MG63 (cell line): ENCODE measurements around the gene TAGLN. TPM values are rescaled to one million over a fixed set of nuclear protein-coding genes. Genes with fewer than 3 reads are reported as not detected.

ENCODE experiments used
- DNase-seq: peaks from one replicate; pipeline ENCODE4 v3.0.0-alpha.2; 2020
- H3K27me3 ChIP-seq: fragments of 250-450 bp; sonication (Bioruptor Pico); 2 replicates; pipeline ENCODE4 v1.5.1; 2020; ENCODE audit warnings: mild to moderate bottlenecking, moderate library complexity
- H3K36me3 ChIP-seq: fragments of 250-450 bp; sonication (Bioruptor Pico); 2 replicates; pipeline ENCODE4 v1.5.1; 2020; ENCODE audit warnings: mild to moderate bottlenecking, moderate library complexity
- H3K4me3 ChIP-seq: fragments of 250-450 bp; sonication (Bioruptor Pico); 2 replicates; pipeline ENCODE4 v1.5.1; 2020; ENCODE audit warnings: mild to moderate bottlenecking, moderate library complexity
- H3K9me3 ChIP-seq: fragments of 250-450 bp; sonication (Bioruptor Pico); 2 replicates; pipeline ENCODE4 v1.5.1; 2020; ENCODE audit warnings: mild to moderate bottlenecking, moderate library complexity
- total RNA-seq: library from RNA; depleted of rRNA; stranded (reverse); fragments of >200 nt; shearing (Covaris generic); gene quantifications from 2 replicates; pipeline ENCODE4 v1.2.3, GENCODE V29; 2014; ENCODE audit warnings: low replicate concordance

The TAGLN gene
- total RNA-seq, 1 experiment from 2014 or later, result 0.92 TPM

DNA sequence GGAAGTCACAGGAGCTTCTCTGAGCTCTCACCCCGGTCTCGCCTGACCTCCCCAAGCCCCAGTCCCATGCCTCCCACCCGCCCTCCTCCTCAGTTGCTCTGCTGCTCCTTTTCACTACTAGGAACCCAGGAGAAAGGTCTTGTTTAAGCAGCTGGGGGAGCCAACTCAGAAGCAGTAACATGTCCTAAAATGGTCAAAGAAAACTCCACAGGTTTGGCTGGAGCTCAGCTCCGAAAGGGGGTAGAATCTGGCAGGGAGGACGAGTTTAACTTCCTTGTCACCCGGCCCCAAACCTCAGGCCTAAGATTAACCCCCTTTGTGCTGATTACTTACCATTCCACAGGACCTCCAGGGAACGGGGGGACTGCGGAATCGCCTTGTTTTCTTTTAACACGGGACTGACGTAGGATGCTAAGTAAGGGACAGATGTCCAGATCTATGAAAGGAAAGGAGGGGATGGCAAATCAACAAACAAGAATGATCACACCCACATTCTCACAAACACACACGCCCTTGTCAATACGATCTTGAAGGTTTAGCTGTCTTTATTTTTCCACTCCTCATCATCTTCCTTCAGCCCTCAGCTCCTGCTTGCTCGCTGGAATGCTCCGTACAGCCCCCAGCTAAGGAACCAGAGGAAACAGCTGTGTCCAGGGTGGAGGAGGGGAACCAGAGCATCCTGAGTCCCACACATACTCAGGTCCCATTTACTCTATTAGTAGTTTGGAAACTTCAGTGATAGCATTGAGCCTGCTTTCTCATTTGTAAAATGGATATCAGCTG lies 19.2 kb downstream of the TAGLN start:
- DNase-seq, result no peak
- Histone ChIP-seq H3K4me3 (no peak overlapping the region), H3K9me3 (no peaks in the 10 kb centered on the region), H3K36me3 (peaks cover 42% of the 10 kb centered on the region), H3K27me3 (no peaks in the 10 kb centered on the region)

GRCh38 chr11:117219001-117219400 lies 19.8 kb downstream of the TAGLN start:
- DNase-seq, result no peak
- H3K27me3 ChIP-seq, result no peaks in the 10 kb centered on the region
- H3K4me3 ChIP-seq, result no peak overlapping the region

DNA sequence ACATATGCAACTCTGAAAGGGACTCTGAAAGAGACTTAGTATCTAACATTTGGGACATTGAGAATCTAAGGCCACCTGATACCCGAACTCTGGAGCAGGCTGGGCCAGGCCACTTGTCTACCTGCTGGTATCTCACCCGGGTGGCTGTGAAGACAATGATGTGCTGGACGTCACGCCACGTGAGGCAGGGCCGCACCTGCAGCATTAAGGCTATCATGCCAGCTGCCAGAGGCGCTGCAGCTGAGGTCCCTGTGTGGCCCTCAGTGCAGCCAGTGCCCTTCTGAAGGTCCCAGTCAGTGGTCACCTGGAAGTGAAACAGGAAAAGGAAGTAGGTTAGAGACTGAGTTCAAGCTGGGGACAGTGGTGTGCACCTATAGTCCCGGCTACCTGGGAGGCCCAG lies 20.3 kb downstream of the TAGLN start:
- Histone ChIP-seq H3K9me3 (no peaks in the 10 kb centered on the region), H3K27me3 (no peaks in the 10 kb centered on the region), H3K4me3 (no peak overlapping the region), H3K36me3 (peaks cover 46% of the 10 kb centered on the region)
- DNase-seq, result no peak

More at GRCh38 chr11:117219001-117219400, 19.8 kb downstream of the TAGLN start:
- Histone ChIP-seq H3K36me3 (peaks cover 43% of the 10 kb centered on the region), H3K9me3 (no peaks in the 10 kb centered on the region)

DNA sequence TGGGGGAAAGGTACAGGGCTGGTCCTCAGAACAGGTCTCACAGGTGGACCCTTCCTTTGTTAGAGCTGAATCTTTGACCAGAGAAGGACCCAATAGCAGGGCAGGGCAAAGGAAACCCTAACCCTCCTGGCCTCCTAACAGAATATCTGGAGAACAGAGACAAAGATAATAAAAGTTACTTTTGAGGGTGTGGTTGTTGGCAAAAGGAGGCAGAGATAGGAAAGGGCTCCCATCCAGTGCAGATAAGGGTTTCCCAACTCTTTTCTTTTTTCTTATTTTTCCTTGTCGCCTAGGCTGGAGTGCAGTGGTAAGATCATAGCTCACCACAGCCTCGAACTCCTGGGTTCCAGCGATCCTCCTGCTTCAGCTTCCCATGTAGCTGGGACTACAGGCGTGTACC lies 20.8 kb downstream of the TAGLN start:
- DNase-seq, result no peak
- H3K9me3 ChIP-seq, result no peaks in the 10 kb centered on the region
- H3K27me3 ChIP-seq, result no peaks in the 10 kb centered on the region
- no peak overlapping the region for H3K4me3 ChIP-seq
- peaks cover 46% of the 10 kb centered on the region for H3K36me3 ChIP-seq

GRCh38 chr11:117220568-117220967 lies 21.4 kb downstream of the TAGLN start:
- no peak for DNase-seq
- peaks cover 46% of the 10 kb centered on the region for H3K36me3 ChIP-seq
- H3K9me3 ChIP-seq, result no peaks in the 10 kb centered on the region

DNA sequence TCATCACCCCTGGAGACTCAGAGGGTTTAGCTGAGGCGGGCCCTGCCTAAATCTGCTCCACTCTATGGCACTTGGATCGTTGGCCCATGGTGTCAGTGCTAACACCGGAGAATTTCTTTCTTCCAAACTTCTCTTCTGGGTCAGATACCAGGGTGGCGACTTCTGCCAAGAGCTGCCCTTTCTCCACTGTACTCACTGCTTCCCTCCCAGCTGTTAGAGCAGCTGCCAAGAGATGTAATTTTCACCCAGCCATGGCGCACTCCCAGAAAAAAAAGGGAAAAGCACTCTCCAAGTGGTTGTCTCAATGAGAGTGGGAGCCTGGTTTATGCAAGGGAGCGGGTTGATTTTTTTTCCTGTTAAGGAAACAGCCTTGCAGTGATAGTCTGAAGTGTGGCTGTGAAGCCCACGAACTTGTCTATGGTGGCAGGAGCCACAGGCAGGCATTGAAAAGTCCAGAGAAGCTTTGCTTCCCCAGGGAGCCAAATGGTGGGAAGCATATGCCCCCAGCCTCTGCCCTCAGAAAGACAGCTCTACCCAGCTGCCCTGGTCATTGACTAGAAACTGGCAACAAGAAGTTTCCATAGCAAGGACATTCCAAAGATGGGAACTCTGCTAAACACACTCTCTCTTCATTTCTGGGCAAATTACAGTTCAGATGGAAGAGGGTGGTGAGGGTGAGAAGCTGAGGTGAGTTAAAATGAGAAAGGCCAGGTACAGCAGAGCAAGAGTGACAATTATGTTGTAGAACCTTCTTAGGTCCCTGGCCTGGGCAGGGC lies 22.0 kb downstream of the TAGLN start:
- Histone ChIP-seq H3K9me3 (no peaks in the 10 kb centered on the region), H3K36me3 (peaks cover 44% of the 10 kb centered on the region), H3K27me3 (no peaks in the 10 kb centered on the region), H3K4me3 (no peak overlapping the region)
- peak; percentile 49 for DNase-seq

More at GRCh38 chr11:117220568-117220967, 21.4 kb downstream of the TAGLN start:
- H3K4me3 ChIP-seq, result no peak overlapping the region
- no peaks in the 10 kb centered on the region for H3K27me3 ChIP-seq

DNA sequence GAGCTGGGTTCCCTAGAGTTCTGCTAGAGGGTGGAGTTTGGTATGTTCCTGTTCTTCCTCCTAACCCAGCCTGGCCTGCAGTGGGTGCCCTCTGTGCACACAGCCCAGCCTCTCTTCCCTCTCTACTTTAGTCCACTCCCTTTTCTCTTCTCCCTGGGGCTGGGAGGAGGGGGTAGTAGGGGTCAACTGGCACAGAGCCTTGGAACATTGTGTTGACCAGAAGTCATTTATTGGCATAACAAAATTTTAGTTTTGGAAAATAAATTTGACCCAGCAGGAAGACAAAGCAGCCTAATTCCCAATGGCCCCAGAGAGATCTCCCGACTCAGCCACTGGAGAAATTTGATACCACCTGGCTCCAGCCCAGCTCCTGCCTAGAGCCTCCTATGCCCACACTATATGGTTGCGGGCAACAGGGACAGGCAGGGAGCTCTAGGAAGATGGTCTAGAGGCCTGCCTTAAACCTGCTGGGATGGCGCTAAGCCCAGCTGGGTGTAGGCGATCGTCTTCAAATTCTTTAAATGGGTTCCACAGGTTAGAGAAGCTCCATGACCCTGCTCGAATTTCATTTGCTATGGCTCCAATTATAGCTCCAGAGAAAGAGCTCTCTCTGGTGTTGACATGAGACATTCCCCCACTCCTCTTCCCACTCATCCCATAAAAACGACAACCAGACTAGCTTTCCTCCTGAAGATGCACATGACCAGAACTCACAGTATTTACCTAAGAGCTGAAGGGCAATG lies 22.8 kb downstream of the TAGLN start:
- Histone ChIP-seq H3K9me3 (no peaks in the 10 kb centered on the region), H3K27me3 (no peaks in the 10 kb centered on the region), H3K36me3 (peaks cover 50% of the 10 kb centered on the region), H3K4me3 (no peak overlapping the region)
- peak; percentile 74 for DNase-seq

DNA sequence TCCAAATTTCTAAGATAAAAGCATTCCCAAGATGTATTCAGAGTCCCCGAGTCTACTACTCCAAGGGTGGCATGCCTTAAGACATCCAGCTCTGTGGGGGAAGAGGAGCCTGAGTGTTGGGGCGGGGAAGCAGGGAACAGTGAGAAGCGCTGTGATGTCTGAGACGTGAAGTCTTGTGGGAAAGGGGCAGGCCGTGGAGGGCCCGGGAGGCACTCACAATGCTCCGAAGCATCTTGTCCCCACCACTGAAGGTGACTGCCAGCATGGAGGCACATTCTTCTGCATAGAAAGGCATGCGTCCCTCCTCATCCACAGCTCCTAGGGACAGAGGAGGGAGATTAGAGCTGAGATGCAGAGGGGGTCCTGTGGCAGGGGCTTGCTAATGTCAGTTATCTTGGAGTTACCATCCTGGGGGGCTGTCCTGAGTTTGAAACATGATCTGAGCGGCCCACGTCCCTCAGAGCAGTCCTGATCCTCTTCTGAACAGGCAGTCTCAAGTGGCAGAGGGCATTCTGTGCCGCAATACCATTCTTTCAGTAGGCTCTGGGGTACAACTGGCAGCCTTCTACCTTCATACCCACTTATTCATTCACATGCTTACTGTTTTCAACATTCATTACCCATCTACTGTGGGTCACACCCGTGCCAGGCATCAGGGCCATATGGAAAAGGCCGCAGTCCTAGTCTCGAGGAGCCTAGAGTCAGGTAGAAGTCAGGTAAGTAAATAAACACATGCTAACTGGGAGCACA lies 24.0 kb downstream of the TAGLN start:
- Histone ChIP-seq H3K36me3 (peaks cover 52% of the 10 kb centered on the region), H3K9me3 (no peaks in the 10 kb centered on the region), H3K4me3 (no peak overlapping the region), H3K27me3 (no peaks in the 10 kb centered on the region)
- no peak for DNase-seq

GRCh38 chr11:117223741-117224689 lies 24.8 kb downstream of the TAGLN start:
- no peak for DNase-seq
- H3K36me3 ChIP-seq, result peaks cover 48% of the 10 kb centered on the region

GRCh38 chr11:117225553-117226170 lies 26.5 kb downstream of the TAGLN start:
- Histone ChIP-seq H3K4me3 (no peak overlapping the region), H3K9me3 (no peaks in the 10 kb centered on the region), H3K36me3 (peaks cover 44% of the 10 kb centered on the region), H3K27me3 (no peaks in the 10 kb centered on the region)
- no peak for DNase-seq

More at GRCh38 chr11:117223741-117224689, 24.8 kb downstream of the TAGLN start:
- Histone ChIP-seq H3K27me3 (no peaks in the 10 kb centered on the region), H3K9me3 (no peaks in the 10 kb centered on the region), H3K4me3 (no peak overlapping the region)

GRCh38 chr11:117226388-117227385 lies 27.5 kb downstream of the TAGLN start:
- Histone ChIP-seq H3K36me3 (peaks cover 37% of the 10 kb centered on the region), H3K27me3 (no peaks in the 10 kb centered on the region), H3K9me3 (no peaks in the 10 kb centered on the region), H3K4me3 (no peak overlapping the region)
- DNase-seq, result no peak

GRCh38 chr11:117228091-117228490 lies 28.9 kb downstream of the TAGLN start:
- Histone ChIP-seq H3K36me3 (peaks cover 31% of the 10 kb centered on the region), H3K4me3 (no peak overlapping the region), H3K27me3 (no peaks in the 10 kb centered on the region), H3K9me3 (no peaks in the 10 kb centered on the region)
- no peak for DNase-seq

- Histone ChIP-seq H3K36me3 (peaks cover 29% of the 10 kb centered on the region), H3K4me3 (no peak overlapping the region), H3K27me3 (no peaks in the 10 kb centered on the region), H3K9me3 (no peaks in the 10 kb centered on the region)
- DNase-seq, result no peak
These were observed 30.2 kb downstream of the TAGLN start for GRCh38 chr11:117229411-117229810.

- Histone ChIP-seq H3K4me3 (no peak overlapping the region), H3K9me3 (no peaks in the 10 kb centered on the region), H3K27me3 (no peaks in the 10 kb centered on the region), H3K36me3 (peaks cover 30% of the 10 kb centered on the region)
- no peak for DNase-seq
These were observed 30.7 kb downstream of the TAGLN start for GRCh38 chr11:117229931-117230285.
